GM23338 (cell line): ENCODE data around the gene CRKL.
"Not testable (repeated sequence)": the region's sequence is repeated elsewhere in the genome, so short reads cannot be mapped to it uniquely, and the experiment has no call there.

ENCODE experiments used
- CREB1 ChIP-seq: fragments of 250-450 bp; sonication (Bioruptor Pico); IDR thresholded peaks from 2 replicates; pipeline ENCODE4 v1.5.0; 2020; ENCODE audit warnings: low read depth, mild to moderate bottlenecking, moderate library complexity
- CTCF ChIP-seq, 2 experiments: fragments of 200-600 bp in 1 of 2; sonication (generic) in 1 of 2; conservative IDR thresholded peaks; 2 replicates each; pipeline versions ENCODE4 v1.5.1 to v1.6.1; 2016 to 2017; ENCODE audit warnings: antibody characterized with exemption in 2 of 2, low read depth in 2 of 2, mild to moderate bottlenecking in 2 of 2, moderate library complexity in 1 of 2
- EZH2 ChIP-seq: fragments of 200-600 bp; sonication (generic); IDR thresholded peaks from one replicate; pipeline ENCODE4 v1.8.0; 2017; ENCODE audit warnings: antibody characterized with exemption, mild to moderate bottlenecking, low read depth; ENCODE audit not compliant: unreplicated experiment
- JUNB ChIP-seq: IDR thresholded peaks from one replicate; pipeline ENCODE4 v1.6.1; 2016; ENCODE audit warnings: antibody characterized with exemption; ENCODE audit not compliant: unreplicated experiment
- POLR2AphosphoS5 ChIP-seq: IDR thresholded peaks from 2 replicates; pipeline ENCODE4 v1.6.1; 2016; ENCODE audit warnings: antibody characterized with exemption, low read depth
- REST ChIP-seq: IDR thresholded peaks from one replicate; pipeline ENCODE4 v1.6.1; 2018; ENCODE audit warnings: antibody characterized with exemption; ENCODE audit not compliant: unreplicated experiment

GRCh38 chr22:20930435-20930834 lies 13.2 kb downstream of the CRKL start:
- TF ChIP-seq POLR2AphosphoS5; CTCF (conservative IDR thresholded peaks at IDR 0.05; ENCODE audit: low read depth in 2 of 2); EZH2; CREB1 (CRISPR knock-in tag); REST; JUNB: not testable (repeated sequence)
